Liver (tissue), 9 donors: Measurements from ENCODE around the gene GLMP. TPM values are rescaled to one million over a fixed set of nuclear protein-coding genes. Genes with fewer than 3 reads are reported as not detected.

Experiments used
- DNase-seq: peaks from one replicate; pipeline ENCODE4 v3.0.0-alpha.2; 2017; ENCODE audit warnings: low spot score
- H3K27ac ChIP-seq, 2 donors: one replicate each; pipeline ENCODE4 v1.7.0; 2013; ENCODE audit warnings: inconsistent platforms in 2 of 2, low read length in 2 of 2, control low read depth in 1 of 2, low read depth in 1 of 2, mild to moderate bottlenecking in 1 of 2
- H3K27me3 ChIP-seq, 4 donors: one replicate each; pipeline versions ENCODE4 v1.6.1 to v1.7.0; 2013; ENCODE audit warnings: low read length in 3 of 4, inconsistent platforms in 1 of 4, mild to moderate bottlenecking in 1 of 4, moderate library complexity in 1 of 4; ENCODE audit not compliant: control insufficient read depth in 4 of 4, insufficient read depth in 4 of 4
- H3K36me3 ChIP-seq, 4 donors: one replicate each; pipeline versions ENCODE4 v1.6.1 to v1.7.0; 2013; ENCODE audit warnings: low read length in 3 of 4, mild to moderate bottlenecking in 3 of 4, low read depth in 1 of 4, moderate library complexity in 1 of 4; ENCODE audit not compliant: control insufficient read depth in 4 of 4, insufficient read depth in 3 of 4
- H3K4me1 ChIP-seq, 4 donors: one replicate each; pipeline versions ENCODE4 v1.6.1 to v1.7.0; 2013; ENCODE audit warnings: low read length in 3 of 4, mild to moderate bottlenecking in 3 of 4, moderate library complexity in 1 of 4; ENCODE audit not compliant: control insufficient read depth in 4 of 4, insufficient read depth in 4 of 4
- H3K4me3 ChIP-seq, 3 donors: one replicate each; pipeline versions ENCODE4 v1.6.1 to v1.7.0; 2013; ENCODE audit warnings: low read length in 3 of 3, control low read depth in 1 of 3, low read depth in 1 of 3, mild to moderate bottlenecking in 1 of 3
- H3K9ac ChIP-seq, 2 donors: one replicate each; pipeline ENCODE4 v1.7.0; 2013; ENCODE audit warnings: low read length in 2 of 2, mild to moderate bottlenecking in 2 of 2, moderate library complexity in 2 of 2, control low read depth in 1 of 2, low read depth in 1 of 2
- H3K9me3 ChIP-seq, 4 donors: one replicate each; pipeline versions ENCODE4 v1.6.1 to v1.7.0; 2013; ENCODE audit warnings: low read length in 3 of 4; ENCODE audit not compliant: control insufficient read depth in 4 of 4
- EGR1 ChIP-seq, 2 donors: IDR thresholded peaks; 2 replicates each; pipeline ENCODE4 v1.6.1; 2016 to 2018; ENCODE audit warnings: antibody characterized with exemption in 2 of 2, low read depth in 2 of 2
- FOXA1 ChIP-seq: IDR thresholded peaks from 2 replicates; pipeline ENCODE4 v1.6.1; 2016; ENCODE audit warnings: antibody characterized with exemption
- FOXA2 ChIP-seq: IDR thresholded peaks from 2 replicates; pipeline ENCODE4 v1.6.1; 2016; ENCODE audit warnings: antibody characterized with exemption
- GABPA ChIP-seq, 2 donors: IDR thresholded peaks in 1 of 2; conservative IDR thresholded peaks in 1 of 2; 2 replicates each; pipeline ENCODE4 v1.6.1; 2016; ENCODE audit warnings: antibody characterized with exemption in 2 of 2, mild to moderate bottlenecking in 1 of 2, moderate library complexity in 1 of 2
- HNF4A ChIP-seq, 2 donors: conservative IDR thresholded peaks; 2 replicates each; pipeline ENCODE4 v1.6.1; 2016; ENCODE audit warnings: antibody characterized with exemption in 2 of 2, mild to moderate bottlenecking in 2 of 2
- HNF4G ChIP-seq: IDR thresholded peaks from 2 replicates; pipeline ENCODE4 v1.6.1; 2016; ENCODE audit warnings: antibody characterized with exemption
- JUND ChIP-seq, 2 donors: IDR thresholded peaks; 2 replicates each; pipeline ENCODE4 v1.6.1; 2016; ENCODE audit warnings: antibody characterized with exemption in 2 of 2
- NR2F2 ChIP-seq: IDR thresholded peaks from 2 replicates; pipeline ENCODE4 v1.6.1; 2016; ENCODE audit warnings: antibody characterized with exemption
- RAD21 ChIP-seq, 2 donors: IDR thresholded peaks; 2 replicates each; pipeline ENCODE4 v1.6.1; 2016; ENCODE audit warnings: antibody characterized with exemption in 2 of 2, mild to moderate bottlenecking in 2 of 2
- RXRA ChIP-seq, 2 donors: IDR thresholded peaks; 2 replicates each; pipeline ENCODE4 v1.6.1; 2017 to 2018; ENCODE audit warnings: antibody characterized with exemption in 2 of 2, mild to moderate bottlenecking in 1 of 2
- SP1 ChIP-seq: IDR thresholded peaks from 2 replicates; pipeline ENCODE4 v1.6.1; 2018; ENCODE audit warnings: antibody characterized with exemption, mild to moderate bottlenecking
- TAF1 ChIP-seq: conservative IDR thresholded peaks from 2 replicates; pipeline ENCODE4 v1.6.1; 2016; ENCODE audit warnings: antibody characterized with exemption, mild to moderate bottlenecking
- YY1 ChIP-seq: IDR thresholded peaks from 2 replicates; pipeline ENCODE4 v1.6.1; 2016; ENCODE audit warnings: antibody characterized with exemption, mild to moderate bottlenecking
- WGBS: extraction: QIAGEN DNeasy Blood & Tissue Kit; methylation state at CpG from one replicate; pipeline ENCODE4 v1.1.7; 2013; 5-methylcytosine and 5-hydroxymethylcytosine counted together
- polyA plus RNA-seq, 2 donors: library from polyadenylated mRNA; stranded (reverse) in 1 of 2; unstranded in 1 of 2; fragments of 200-250 nt in 1 of 2; fragments of >200 nt in 1 of 2; fragmentation: Nextera tagmentation in 1 of 2; extraction: Ambion mirVana in 1 of 2; gene quantifications; one replicate each; pipeline versions ENCODE4 v1.2.1 to v1.2.3, GENCODE V29; 2013 to 2015
- total RNA-seq, 2 donors: library from RNA; depleted of rRNA; stranded (reverse); fragments of >200 nt; gene quantifications; one replicate each; pipeline ENCODE4 v1.2.3, GENCODE V29; 2014
- TF ChIP-seq, protein P1 (sequence below): fragments of 150-350 bp; IDR thresholded peaks from 2 replicates; pipeline ENCODE4 v1.5.1; 2017; ENCODE audit warnings: improper control_type of control experiment, low read depth, low read length; ENCODE audit not compliant: missing input control
- TF ChIP-seq, protein P2 (sequence below): IDR thresholded peaks from 2 replicates; pipeline ENCODE4 v1.6.1; 2016; ENCODE audit warnings: antibody characterized with exemption, mild to moderate bottlenecking
- TF ChIP-seq, protein P3 (sequence below): IDR thresholded peaks from 2 replicates; pipeline ENCODE4 v1.6.1; 2016; ENCODE audit warnings: antibody characterized with exemption
- TF ChIP-seq, protein P4 (sequence below): IDR thresholded peaks from 2 replicates; pipeline ENCODE4 v1.6.1; 2016; ENCODE audit warnings: antibody characterized with exemption
- TF ChIP-seq, protein P5 (sequence below): IDR thresholded peaks from 2 replicates; pipeline ENCODE4 v1.6.1; 2016; ENCODE audit warnings: antibody characterized with exemption
- donor health status: healthy.
- donor health status: healthy.
- donor health status: healthy.
- donor health status: healthy.
- donor health status: healthy.

The GLMP gene
- total and polyA plus RNA-seq, 4 donors = 26.5 to 51.4 (median 39.0) TPM

DNA sequence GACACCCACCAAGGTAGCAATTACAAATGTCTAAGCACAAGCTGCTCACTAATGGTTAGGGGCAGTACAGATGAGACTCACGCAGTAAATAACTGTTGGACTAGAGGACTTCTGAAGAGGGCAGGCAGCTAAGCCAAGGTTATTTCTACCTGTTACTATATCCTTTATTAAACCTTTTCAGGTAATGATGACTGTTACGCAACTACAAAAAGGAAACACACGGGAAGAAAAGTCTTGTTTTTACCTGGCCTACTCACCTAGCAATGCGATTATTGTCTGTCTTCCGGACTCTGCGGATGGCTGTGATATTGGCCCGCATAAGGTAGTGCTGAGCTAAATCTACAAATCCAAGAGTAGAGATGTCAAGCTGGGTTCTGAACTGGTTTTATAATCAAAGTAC lies 21.4 kb upstream of the GLMP start:
- H3K9me3 ChIP-seq = no peaks in the 10 kb centered on the region
- no peaks in the 10 kb centered on the region for H3K27me3 ChIP-seq
- H3K4me1 ChIP-seq = no peaks in the 10 kb centered on the region
- TF ChIP-seq NR2F2 (no peak), RXRA (IDR thresholded peaks at IDR 0.05) (no peak), GABPA (IDR thresholded peaks at IDR 0.05 in 1 of 2, conservative IDR thresholded peaks at IDR 0.05 in 1 of 2) (no peak), EGR1 (IDR thresholded peaks at IDR 0.05; ENCODE audit: low read depth in 2 of 2) (no peak), SP1 (no peak), FOXA1 (no peak), HNF4A (conservative IDR thresholded peaks at IDR 0.05) (no peak), TAF1 (no peak), JUND (IDR thresholded peaks at IDR 0.05) (no peak), RAD21 (IDR thresholded peaks at IDR 0.05) (no peak), FOXA2 (no peak), YY1 (no peak), HNF4G (no peak)
- TF ChIP-seq, protein P1, sequence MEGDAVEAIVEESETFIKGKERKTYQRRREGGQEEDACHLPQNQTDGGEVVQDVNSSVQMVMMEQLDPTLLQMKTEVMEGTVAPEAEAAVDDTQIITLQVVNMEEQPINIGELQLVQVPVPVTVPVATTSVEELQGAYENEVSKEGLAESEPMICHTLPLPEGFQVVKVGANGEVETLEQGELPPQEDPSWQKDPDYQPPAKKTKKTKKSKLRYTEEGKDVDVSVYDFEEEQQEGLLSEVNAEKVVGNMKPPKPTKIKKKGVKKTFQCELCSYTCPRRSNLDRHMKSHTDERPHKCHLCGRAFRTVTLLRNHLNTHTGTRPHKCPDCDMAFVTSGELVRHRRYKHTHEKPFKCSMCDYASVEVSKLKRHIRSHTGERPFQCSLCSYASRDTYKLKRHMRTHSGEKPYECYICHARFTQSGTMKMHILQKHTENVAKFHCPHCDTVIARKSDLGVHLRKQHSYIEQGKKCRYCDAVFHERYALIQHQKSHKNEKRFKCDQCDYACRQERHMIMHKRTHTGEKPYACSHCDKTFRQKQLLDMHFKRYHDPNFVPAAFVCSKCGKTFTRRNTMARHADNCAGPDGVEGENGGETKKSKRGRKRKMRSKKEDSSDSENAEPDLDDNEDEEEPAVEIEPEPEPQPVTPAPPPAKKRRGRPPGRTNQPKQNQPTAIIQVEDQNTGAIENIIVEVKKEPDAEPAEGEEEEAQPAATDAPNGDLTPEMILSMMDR = no peak
- TF ChIP-seq, protein P2, sequence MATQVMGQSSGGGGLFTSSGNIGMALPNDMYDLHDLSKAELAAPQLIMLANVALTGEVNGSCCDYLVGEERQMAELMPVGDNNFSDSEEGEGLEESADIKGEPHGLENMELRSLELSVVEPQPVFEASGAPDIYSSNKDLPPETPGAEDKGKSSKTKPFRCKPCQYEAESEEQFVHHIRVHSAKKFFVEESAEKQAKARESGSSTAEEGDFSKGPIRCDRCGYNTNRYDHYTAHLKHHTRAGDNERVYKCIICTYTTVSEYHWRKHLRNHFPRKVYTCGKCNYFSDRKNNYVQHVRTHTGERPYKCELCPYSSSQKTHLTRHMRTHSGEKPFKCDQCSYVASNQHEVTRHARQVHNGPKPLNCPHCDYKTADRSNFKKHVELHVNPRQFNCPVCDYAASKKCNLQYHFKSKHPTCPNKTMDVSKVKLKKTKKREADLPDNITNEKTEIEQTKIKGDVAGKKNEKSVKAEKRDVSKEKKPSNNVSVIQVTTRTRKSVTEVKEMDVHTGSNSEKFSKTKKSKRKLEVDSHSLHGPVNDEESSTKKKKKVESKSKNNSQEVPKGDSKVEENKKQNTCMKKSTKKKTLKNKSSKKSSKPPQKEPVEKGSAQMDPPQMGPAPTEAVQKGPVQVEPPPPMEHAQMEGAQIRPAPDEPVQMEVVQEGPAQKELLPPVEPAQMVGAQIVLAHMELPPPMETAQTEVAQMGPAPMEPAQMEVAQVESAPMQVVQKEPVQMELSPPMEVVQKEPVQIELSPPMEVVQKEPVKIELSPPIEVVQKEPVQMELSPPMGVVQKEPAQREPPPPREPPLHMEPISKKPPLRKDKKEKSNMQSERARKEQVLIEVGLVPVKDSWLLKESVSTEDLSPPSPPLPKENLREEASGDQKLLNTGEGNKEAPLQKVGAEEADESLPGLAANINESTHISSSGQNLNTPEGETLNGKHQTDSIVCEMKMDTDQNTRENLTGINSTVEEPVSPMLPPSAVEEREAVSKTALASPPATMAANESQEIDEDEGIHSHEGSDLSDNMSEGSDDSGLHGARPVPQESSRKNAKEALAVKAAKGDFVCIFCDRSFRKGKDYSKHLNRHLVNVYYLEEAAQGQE = no peak
- TF ChIP-seq, protein P3, sequence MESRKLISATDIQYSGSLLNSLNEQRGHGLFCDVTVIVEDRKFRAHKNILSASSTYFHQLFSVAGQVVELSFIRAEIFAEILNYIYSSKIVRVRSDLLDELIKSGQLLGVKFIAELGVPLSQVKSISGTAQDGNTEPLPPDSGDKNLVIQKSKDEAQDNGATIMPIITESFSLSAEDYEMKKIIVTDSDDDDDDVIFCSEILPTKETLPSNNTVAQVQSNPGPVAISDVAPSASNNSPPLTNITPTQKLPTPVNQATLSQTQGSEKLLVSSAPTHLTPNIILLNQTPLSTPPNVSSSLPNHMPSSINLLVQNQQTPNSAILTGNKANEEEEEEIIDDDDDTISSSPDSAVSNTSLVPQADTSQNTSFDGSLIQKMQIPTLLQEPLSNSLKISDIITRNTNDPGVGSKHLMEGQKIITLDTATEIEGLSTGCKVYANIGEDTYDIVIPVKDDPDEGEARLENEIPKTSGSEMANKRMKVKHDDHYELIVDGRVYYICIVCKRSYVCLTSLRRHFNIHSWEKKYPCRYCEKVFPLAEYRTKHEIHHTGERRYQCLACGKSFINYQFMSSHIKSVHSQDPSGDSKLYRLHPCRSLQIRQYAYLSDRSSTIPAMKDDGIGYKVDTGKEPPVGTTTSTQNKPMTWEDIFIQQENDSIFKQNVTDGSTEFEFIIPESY = no peak
- TF ChIP-seq, protein P4, sequence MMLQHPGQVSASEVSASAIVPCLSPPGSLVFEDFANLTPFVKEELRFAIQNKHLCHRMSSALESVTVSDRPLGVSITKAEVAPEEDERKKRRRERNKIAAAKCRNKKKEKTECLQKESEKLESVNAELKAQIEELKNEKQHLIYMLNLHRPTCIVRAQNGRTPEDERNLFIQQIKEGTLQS = no peak
- TF ChIP-seq, protein P5, sequence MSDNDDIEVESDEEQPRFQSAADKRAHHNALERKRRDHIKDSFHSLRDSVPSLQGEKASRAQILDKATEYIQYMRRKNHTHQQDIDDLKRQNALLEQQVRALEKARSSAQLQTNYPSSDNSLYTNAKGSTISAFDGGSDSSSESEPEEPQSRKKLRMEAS = no peak
- H3K9ac ChIP-seq = no peak overlapping the region
- 89% methylated on average over 7 of the region's 7 CpGs for WGBS
- no peak overlapping the region for H3K4me3 ChIP-seq
- H3K36me3 ChIP-seq = peaks cover 36 to 86% (median 67%) of the 10 kb centered on the region in 4 donors
- DNase-seq = no peak
- no peak overlapping the region for H3K27ac ChIP-seq
